H1 (cell line): ENCODE results near the gene BSN.

Experiments used
- CTCF ChIP-seq, 3 experiments: IDR thresholded peaks; 1 replicate in 2 of 3; 2 replicates in 1 of 3; pipeline versions ENCODE4 v1.5.1 to v1.6.1; 2011; ENCODE audit warnings: low read length in 3 of 3, mild to moderate bottlenecking in 3 of 3, inconsistent platforms in 2 of 3, low read depth in 1 of 3, moderate library complexity in 1 of 3; ENCODE audit not compliant: insufficient read depth in 1 of 3; ENCODE audit errors: control extremely low read depth in 1 of 3
- EZH2 ChIP-seq: fragments of 200-600 bp; sonication (generic); IDR thresholded peaks from 2 replicates; pipeline ENCODE4 v1.7.1; 2012; ENCODE audit warnings: low read depth, mild to moderate bottlenecking, moderate library complexity, low read length, inconsistent platforms; ENCODE audit not compliant: severe bottlenecking
- GABPA ChIP-seq: IDR thresholded peaks from 2 replicates; pipeline ENCODE4 v1.6.1; 2011; ENCODE audit warnings: mild to moderate bottlenecking, low read length, moderate library complexity, borderline replicate concordance; ENCODE audit not compliant: insufficient read depth
- MAFK ChIP-seq: IDR thresholded peaks from 2 replicates; pipeline ENCODE4 v1.6.1; 2012; ENCODE audit warnings: low read depth, mild to moderate bottlenecking, improper control_type of control experiment, low read length
- NANOG ChIP-seq: IDR thresholded peaks from 2 replicates; pipeline ENCODE4 v1.6.1; 2011; ENCODE audit warnings: low read length, low read depth, mild to moderate bottlenecking, inconsistent platforms; ENCODE audit not compliant: insufficient read depth, poor library complexity, severe bottlenecking
- TAF1 ChIP-seq: IDR thresholded peaks from 2 replicates; pipeline ENCODE4 v1.6.1; 2011; ENCODE audit warnings: mild to moderate bottlenecking, low read depth, low read length

- no peak for TF ChIP-seq EZH2
- TF ChIP-seq CTCF (IDR thresholded peaks at IDR 0.05; ENCODE audit: control extremely low read depth in 1 of 3, insufficient read depth in 1 of 3, low read depth in 1 of 3, low read length in 3 of 3) = no peak
- TF ChIP-seq MAFK = no peak
- no peak for TF ChIP-seq NANOG
- no peak for TF ChIP-seq GABPA
- no peak for TF ChIP-seq TAF1
Observed at GRCh38 chr3:49591615-49592014, 37.3 kb downstream of the BSN start.
